HG03354 (cell line): Measurements from ENCODE around the gene DOCK1.
"Not testable (repeated sequence)": the region's sequence is repeated elsewhere in the genome, so short reads cannot be mapped to it uniquely, and the experiment has no call there.

ENCODE experiments used
- ATAC-seq: cut with Tn5 transposase; IDR thresholded peaks from one replicate; pipeline ENCODE4 v1.9.1; 2021; ENCODE audit warnings: mild to moderate bottlenecking; ENCODE audit not compliant: unreplicated experiment, poor library complexity, severe bottlenecking

Gene DOCK1

GRCh38 chr10:126904818-126905701 is at the start of gene DOCK1:
DOCK1 (plus strand) TSS chr10:126905428; CDS start chr10:126905518, 90 bp downstream.
- no peak for ATAC-seq

- no peak for ATAC-seq
Measured at GRCh38 chr10:126857178-126857806, 47.9 kb upstream of the DOCK1 start.

DNA sequence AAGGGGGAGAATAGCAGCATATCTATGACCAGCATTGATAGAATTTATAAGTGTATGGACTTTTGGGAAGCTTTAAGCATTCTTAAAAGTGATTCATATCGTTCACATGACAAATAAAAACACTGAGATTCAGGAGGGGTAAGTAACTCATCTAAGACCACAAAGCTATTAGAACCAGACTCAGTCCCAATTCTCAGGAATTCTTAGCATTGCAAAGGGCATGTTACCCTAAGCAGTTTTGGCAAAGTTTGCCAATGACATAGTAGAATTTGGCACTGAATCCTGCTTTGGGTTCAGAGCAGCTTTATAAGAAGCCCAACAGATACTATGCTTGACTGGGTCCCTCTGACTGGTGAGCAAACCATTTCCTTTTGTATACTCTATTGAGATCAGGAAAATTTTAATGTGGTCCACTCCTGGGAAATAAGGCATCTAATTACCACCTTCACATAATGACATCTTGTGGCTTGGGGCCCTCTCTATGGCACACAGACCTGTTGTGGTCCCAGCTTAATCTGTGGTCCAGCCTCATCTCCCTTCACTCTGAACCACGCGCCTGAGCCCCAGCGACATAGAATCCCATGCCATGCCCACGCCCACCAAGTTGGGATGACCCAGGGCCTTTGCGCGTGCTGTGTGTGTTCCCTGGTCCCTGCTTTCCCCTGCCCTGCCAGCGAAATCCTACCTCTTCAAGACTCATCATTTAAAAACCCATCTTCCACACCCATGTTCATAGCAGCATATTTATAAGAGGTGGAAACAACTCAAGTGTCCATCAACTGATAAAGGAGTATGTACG is 37.5 kb upstream of the DOCK1 start:
- ATAC-seq = no peak

DNA sequence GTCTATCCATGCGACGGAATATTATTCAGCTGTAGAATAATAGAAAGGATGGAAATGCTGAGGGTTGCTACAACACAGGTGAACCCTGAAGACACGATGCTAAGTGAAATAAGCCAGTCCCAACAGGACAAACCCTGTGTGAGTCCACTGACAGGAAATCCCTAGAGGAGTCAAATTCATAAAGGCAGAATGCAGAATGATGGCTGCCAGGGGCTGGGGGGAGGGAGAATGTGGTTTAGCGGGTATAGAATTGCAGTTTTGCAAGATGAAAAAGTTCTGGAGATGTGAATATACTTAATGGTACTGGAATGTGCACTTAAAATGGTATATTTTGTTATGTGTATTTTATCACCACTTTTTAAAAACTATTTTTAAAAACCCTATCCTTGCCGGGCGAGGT is 36.9 kb upstream of the DOCK1 start:
- ATAC-seq = no peak

DNA sequence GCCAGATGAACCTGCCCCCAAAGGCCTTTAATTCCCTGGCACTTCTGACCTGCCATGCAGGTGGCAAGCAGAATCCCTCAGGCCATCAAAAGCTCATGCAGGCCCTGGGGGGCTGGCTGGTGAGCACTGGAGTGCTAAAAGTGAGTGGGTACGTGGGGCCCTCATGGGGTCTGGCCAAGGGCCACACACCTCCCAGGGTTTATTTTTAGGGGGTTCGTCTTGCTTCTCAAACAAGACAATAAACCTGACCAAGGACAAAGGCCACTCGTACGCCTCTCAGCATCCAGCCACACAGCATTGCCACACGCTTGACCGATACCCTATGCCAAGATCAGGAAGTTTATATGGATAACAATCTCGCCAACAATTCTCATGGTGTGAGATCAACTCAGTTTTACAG is 33.1 kb upstream of the DOCK1 start:
- ATAC-seq = no peak

- ATAC-seq = no peak
Measured at GRCh38 chr10:126872768-126873167, 32.5 kb upstream of the DOCK1 start.

DNA sequence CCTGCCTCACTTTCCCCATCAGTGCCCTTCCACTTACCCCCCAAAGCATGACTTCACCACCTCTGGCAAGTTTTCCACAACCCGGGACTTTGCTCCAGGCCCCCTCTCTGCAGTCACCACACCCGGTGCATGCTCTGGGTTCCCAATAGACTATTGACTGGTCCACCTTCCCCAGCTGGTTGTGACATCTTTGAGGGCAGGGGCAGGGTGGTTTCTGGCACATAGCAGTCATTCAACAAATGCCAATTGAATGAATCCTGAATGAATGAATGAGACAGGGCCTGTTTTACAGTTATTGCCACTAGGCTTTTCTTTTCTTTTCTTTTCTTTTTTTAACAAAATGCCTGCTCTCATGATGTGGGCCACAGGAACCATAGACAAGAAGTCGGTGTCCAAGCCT is 28.8 kb upstream of the DOCK1 start:
- no peak for ATAC-seq

DNA sequence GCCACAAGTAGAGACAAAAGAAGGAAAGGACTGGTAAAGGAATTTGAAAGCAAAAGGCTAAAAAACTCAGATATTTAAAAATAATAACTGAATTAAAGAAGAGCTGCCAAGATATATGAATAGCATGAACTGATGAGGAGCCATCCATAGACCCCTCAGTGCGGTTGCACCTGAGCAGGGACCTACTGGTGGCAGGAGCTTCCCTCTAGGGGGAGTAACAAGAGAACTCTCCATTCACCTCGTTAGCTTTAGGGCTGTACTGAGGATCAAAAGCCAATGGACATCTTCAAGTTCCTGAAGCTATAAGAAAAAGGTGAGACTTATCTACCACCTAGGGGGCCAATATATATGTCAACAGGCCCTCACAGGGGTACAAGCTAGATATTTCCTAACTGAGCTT is 27.8 kb upstream of the DOCK1 start:
- ATAC-seq = no peak

- no peak for ATAC-seq
Measured at GRCh38 chr10:126878594-126878993, 26.6 kb upstream of the DOCK1 start.

DNA sequence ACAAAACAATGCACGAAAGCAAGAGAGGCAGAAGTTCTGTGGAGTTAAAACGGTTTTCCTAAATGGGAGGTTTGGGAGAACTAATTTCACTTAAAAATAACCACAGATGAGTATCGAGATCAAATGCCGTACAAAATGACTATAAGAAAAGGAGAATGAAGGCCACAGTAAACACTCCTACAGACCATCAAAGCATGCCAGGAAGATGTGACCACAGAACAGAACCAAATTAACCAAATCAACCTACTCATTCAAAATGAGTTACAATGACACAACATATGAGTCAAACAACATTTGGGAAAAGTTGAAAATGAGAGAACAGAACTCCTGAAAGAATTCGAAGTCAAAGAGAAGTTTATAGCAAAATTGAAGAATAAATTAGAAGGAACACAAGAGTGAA is 24.3 kb upstream of the DOCK1 start:
- ATAC-seq = no peak

DNA sequence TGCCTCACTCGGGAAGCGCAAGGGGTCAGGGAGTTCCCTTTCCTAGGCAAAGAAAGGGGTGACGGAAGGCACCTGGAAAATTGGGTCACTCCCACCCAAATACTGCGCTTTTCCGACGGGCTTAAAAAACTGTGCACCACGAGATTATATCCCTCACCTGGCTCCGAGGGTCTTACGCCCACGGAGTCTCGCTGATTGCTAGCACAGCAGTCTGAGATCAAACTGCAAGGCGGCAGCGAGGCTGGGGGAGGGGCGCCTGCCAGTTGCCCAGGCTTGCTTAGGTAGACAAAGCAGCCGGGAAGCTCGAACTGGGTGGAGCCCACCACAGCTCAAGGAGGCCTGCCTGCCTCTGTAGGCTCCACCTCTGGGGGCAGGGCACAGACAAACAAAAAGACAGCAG is 23.2 kb upstream of the DOCK1 start:
- not testable (repeated sequence) for ATAC-seq

DNA sequence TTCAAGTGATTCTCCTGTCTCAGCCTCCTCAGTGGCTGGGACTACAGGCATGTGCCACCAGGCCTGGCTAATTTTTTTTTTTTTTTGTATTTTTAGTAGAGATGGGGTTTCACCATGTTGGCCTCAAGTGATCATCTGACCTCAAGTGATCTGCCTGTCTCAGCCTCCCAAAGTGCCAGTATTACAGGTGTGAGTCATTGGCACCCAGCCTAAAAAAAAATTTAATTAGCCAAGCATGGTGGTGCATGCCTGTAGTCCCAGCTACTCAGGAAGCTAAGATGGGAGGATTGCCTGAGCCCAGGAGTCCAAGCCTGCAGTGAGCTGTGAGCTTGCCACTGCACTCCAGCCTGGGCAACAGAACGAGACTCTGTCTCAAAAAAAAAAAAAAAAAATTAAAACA is 16.8 kb upstream of the DOCK1 start:
- ATAC-seq = not testable (repeated sequence)

DNA sequence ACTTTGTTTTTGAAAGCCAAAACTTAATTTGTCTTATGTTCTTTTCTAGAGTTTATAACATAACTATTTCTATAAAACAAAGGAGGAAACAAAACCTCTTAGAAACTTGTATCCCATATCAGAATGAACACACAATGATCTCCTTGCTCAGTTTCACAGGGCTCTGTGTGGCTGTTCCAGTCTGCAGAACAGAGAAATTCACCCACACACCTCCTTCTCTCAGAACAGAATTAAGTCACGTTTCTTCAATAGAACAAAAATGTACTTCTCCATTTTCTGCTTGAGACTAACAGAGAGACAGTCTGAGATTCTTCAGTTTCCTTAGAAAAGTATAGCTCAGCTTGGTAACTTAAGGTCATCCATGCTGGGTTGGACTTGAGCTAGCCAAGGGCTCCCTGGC is 15.8 kb upstream of the DOCK1 start:
- no peak for ATAC-seq

- ATAC-seq = not testable (repeated sequence)
Measured at GRCh38 chr10:126890797-126891196, 14.4 kb upstream of the DOCK1 start.

DNA sequence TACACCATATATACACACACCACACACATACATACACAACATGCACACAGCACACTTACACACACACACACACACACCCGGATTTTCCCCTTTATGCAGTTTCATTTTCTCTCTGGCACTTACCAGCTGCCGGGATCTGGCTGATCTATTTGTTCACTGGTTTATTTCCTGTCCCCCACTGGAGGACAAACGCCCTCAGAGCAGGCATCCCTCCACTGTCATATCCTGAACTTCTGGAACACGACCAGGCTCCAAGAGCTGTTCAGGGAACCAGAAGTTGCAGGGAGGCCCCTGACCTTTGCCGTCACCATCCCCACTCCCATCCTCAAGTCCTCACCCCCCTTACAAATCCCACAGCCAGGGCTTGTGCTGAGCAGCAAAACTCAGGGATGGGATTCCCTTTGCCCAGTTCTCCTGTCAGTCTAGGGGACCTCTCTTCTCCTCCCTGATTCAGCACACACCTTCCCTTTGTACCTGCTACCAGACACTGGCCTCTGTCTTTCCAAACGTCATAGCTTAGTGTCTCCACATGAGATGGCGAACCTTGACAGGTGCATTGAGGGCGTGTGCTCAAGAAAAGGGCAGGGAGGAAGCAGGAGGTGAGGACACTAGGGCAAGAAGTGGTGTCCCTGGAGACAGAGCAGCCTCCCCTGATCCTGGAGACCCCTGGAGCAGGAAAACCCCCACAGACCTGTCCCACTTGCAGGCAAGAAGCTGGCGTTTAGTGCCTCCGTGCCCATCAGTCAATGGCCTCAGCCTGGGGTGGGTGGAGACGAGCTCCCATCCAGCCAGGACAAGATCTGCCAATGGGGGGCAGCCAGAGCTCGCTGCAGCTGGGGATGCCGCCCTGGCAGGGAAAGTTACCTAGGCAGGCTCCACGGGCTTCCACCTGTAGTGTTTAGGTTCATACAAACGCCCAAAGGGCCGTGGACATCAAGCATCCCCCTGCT is 12.7 kb upstream of the DOCK1 start:
- no peak for ATAC-seq

DNA sequence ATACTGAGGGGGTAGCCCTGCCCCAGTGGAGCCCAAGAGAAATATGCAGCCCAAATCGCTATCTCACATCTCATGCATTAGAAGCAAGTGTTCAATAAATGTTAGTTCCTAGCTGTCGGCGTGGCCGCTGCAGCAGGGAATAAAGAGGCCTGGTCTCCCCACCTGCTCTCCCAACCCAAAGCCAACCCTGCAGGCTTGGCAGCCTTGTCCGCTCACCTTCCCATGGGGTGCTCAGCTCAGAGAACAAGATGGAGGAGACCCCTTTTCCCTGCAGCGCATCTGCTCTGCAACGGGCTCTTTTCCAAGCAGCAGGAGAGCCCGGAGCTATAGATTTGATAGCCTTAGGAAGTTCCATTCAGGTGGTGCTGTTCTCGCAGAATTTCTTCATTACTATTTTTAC is 12.0 kb upstream of the DOCK1 start:
- ATAC-seq = no peak

- no peak for ATAC-seq
Measured at GRCh38 chr10:126893841-126894240, 11.4 kb upstream of the DOCK1 start.

- no peak for ATAC-seq
Measured at GRCh38 chr10:126895214-126895781, 9.9 kb upstream of the DOCK1 start.

DNA sequence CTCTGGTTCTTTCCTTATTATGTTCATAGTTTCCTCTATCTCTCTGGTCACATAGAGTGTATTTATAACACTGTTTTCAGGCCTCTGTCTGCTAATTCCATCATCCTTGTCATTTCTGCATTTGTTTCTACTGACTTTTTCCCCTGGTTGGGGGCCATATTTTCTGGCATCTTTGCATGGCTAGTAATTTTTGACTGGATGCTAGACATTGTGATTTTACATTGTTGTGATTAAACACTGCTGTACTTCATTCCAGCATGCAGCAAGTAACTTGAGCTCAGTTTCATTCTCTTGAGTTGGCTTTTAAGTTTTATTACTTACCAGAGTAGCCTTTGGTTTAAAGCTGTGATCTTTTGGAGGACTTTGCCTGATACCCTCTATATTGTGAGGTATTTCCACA is 6.8 kb upstream of the DOCK1 start:
- ATAC-seq = no peak
